ENCODE data around the gene HERPUD1. TPM values are rescaled to one million over a fixed set of nuclear protein-coding genes. Genes with fewer than 3 reads are reported as not detected.
"Not testable (repeated sequence)": the region's sequence is repeated elsewhere in the genome, so short reads cannot be mapped to it uniquely, and the experiment has no call there.

HERPUD1 gene
- 100 to 1,000 TPM in 1 of 2 experiments, 10 to 100 TPM in 1; 81.3 to 113 TPM for total RNA-seq

DNA sequence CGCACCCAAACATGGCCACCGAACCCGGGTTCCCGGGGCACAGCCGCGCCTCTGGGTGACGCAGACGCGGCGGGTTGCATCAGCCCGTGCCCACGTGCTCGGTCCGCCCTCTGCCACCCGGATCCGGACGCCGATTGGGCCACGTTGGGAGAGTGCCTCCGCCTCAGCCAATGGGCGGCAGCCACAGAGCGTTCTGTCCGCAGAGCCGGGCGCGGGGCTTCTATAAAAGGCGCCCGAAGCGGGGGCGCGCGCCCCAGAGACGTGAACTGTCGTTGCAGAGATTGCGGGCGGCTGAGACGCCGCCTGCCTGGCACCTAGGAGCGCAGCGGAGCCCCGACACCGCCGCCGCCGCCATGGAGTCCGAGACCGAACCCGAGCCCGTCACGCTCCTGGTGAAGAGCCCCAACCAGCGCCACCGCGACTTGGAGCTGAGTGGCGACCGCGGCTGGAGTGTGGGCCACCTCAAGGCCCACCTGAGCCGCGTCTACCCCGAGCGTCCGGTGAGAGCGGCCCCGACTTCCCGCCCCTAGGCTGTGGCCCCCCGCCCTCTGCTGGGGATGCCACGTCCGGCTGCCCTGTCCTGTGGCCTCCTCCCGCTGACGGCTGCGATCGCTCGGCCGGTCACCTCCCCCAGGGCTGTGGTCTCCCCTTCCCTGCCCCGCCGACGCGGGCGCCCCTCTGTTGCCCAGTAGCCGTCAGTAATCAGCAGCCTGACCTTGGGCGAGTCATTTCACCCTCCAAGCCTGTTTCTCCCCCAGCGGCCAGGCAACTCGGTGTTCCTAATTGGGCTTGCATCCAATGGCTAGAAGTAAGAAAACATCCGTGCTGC, at the start of gene HERPUD1:
Gene HERPUD1, plus strand, starts transcription at position 251 of the 829 bp plus-strand sequence. Its CDS starts 103 bp downstream, at position 354.
- Mint-ChIP-seq H3K27me3 (no peaks in the 10 kb centered on the region), H3K4me3 (peak within 1 kb of the TSS; percentile 99), H3K27ac (peak within 1 kb of the TSS; percentile 99), H3K4me1 (peaks cover 38% of the 10 kb centered on the region), H3K36me3 (ENCODE audit: low read depth) (peaks cover 43% of the 10 kb centered on the region), H3K9me3 (no peaks in the 10 kb centered on the region)
- POLR2A ChIA-PET = interaction anchor here (0.6 to 1.4 kb wide), 8 partner anchors 12 to 64 kb away, joined by 3 to 8 read pairs (median 3); no protein-coding TSS in a partner anchor
- DNase-seq = peak; percentile 99
- CTCF ChIA-PET = interaction anchor here (1.3 to 1.9 kb wide), 5 partner anchors 10 to 213 kb away, joined by 3 to 6 read pairs (median 4); no protein-coding TSS in a partner anchor

GRCh38 chr16:56883586-56883985, 48.4 kb upstream of the HERPUD1 start:
- no peaks in the 10 kb centered on the region for H3K27me3 Mint-ChIP-seq
- no peaks in the 10 kb centered on the region for H3K36me3 Mint-ChIP-seq (ENCODE audit: low read depth)
- no peak for DNase-seq
- H3K4me1 Mint-ChIP-seq = no peaks in the 10 kb centered on the region
- ChIA-PET CTCF (interaction anchor here (0.6 to 2.8 kb wide), 2 partner anchors 10 to 83 kb away, joined by 3 to 10 read pairs; no protein-coding TSS in a partner anchor), POLR2A (no interaction called here)
- no peak overlapping the region for H3K4me3 Mint-ChIP-seq
- H3K9me3 Mint-ChIP-seq = no peaks in the 10 kb centered on the region
- H3K27ac Mint-ChIP-seq = no peak overlapping the region

DNA sequence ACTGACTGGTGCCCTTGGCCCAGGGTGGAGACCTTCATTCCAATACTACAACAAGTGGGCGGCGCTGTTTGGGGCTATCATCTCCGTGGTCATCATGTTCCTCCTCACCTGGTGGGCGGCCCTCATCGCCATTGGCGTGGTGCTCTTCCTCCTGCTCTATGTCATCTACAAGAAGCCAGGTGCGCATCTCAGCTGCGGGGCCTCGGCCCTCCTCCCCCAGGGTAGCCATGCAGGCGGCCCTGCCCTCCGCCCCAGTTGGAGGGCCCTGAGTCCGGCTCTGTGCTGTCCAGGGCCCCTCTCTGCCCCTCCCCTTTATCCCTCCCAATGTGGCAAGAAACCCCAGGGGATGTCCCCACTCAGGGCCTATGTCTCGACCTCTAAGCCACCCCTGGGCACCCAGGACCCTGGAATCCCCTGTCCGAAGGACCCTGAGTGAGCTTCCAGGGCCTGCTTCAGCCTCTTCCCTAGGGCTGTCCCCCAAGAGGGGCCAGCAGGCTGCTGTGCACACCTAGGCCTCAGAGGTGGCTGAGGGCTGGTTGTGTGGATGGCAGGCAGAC, 47.8 kb upstream of the HERPUD1 start:
- no peaks in the 10 kb centered on the region for H3K4me1 Mint-ChIP-seq
- DNase-seq = no peak
- ChIA-PET CTCF (interaction anchor here (0.6 to 2.8 kb wide), 4 partner anchors 9 to 379 kb away, joined by 3 to 10 read pairs (median 3); no protein-coding TSS in a partner anchor), POLR2A (no interaction called here)
- no peaks in the 10 kb centered on the region for H3K36me3 Mint-ChIP-seq (ENCODE audit: low read depth)
- H3K4me3 Mint-ChIP-seq = no peak overlapping the region
- no peaks in the 10 kb centered on the region for H3K27me3 Mint-ChIP-seq
- no peak overlapping the region for H3K27ac Mint-ChIP-seq
- no peaks in the 10 kb centered on the region for H3K9me3 Mint-ChIP-seq

- POLR2A ChIA-PET; DNase-seq; H3K4me3 Mint-ChIP-seq; H3K27ac Mint-ChIP-seq; H3K4me1 Mint-ChIP-seq; H3K27me3 Mint-ChIP-seq; H3K9me3 Mint-ChIP-seq; H3K36me3 Mint-ChIP-seq (ENCODE audit: low read depth): not testable (repeated sequence)
- CTCF ChIA-PET = interaction anchor here (1.1 to 1.3 kb wide), 2 partner anchors 17 to 380 kb away, joined by 3 read pairs; no protein-coding TSS in a partner anchor
Measured at GRCh38 chr16:56884929-56885328, 47.0 kb upstream of the HERPUD1 start.

DNA sequence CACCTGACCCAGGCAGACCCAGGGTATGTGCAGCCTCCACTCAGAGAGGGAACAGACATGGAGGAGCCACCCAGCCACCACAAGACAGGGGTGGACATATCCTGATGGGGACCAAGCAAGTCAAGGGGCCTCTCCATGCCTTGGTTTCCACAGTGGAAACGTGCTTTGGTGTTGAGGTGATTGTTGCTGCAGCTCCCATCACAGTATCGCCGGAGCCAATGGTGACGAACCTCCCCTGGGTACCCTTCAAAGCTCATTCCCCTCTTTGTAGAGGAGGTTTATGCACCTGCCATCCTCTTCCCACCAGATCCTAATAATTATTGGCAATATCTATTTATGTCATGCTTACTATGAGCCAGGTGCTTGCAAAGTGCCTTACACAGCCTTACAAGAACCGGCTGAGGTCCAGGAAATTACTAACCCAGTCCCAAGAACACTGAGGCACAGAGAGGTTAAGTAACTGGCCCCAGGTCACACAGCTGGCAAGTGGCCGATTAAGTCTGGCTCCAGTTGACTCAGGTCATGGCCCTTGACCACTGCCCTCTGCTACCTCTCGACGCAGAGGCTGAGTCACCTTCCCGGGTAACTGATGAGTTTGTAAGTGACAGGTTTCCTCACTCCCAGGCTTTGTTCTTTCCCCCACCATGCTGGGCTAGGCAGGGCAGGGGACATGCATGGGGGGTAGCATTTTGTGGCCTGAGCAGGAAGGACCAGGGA, 46.3 kb upstream of the HERPUD1 start:
- no peak for DNase-seq
- Mint-ChIP-seq H3K27ac (no peak overlapping the region), H3K27me3 (no peaks in the 10 kb centered on the region), H3K9me3 (no peaks in the 10 kb centered on the region), H3K36me3 (ENCODE audit: low read depth) (no peaks in the 10 kb centered on the region), H3K4me1 (no peaks in the 10 kb centered on the region), H3K4me3 (no peak overlapping the region)
- ChIA-PET CTCF (interaction anchor here (1.3 kb wide), 1 partner anchor 18 kb away, joined by 3 read pairs; no protein-coding TSS in a partner anchor), POLR2A (no interaction called here)

GRCh38 chr16:56886296-56886695, 45.6 kb upstream of the HERPUD1 start:
- Mint-ChIP-seq H3K9me3 (no peaks in the 10 kb centered on the region), H3K27ac (no peak overlapping the region), H3K4me1 (no peaks in the 10 kb centered on the region), H3K4me3 (no peak overlapping the region), H3K36me3 (ENCODE audit: low read depth) (no peaks in the 10 kb centered on the region), H3K27me3 (no peaks in the 10 kb centered on the region)
- no peak for DNase-seq
- POLR2A ChIA-PET = no interaction called here
- CTCF ChIA-PET = no interaction called here

DNA sequence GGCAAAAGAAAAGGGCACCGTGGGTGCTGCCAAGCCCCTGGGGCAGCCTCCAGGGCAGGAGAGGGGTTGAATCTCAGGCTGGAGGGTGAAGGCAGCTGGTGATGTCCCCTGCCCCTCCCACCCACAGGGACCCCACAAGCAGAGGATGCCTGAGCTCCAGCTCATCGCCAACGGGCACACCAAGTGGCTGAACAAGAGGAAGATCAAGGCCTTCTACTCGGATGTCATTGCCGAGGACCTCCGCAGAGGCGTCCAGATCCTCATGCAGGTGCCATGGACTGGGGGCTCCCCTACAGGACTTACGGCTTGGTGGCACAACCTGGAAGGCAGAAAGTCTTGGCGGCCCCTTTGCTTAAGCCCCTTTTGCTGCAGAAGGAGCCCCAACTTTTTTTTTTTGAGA, 45.1 kb upstream of the HERPUD1 start:
- no peaks in the 10 kb centered on the region for H3K36me3 Mint-ChIP-seq (ENCODE audit: low read depth)
- H3K27me3 Mint-ChIP-seq = no peaks in the 10 kb centered on the region
- ChIA-PET CTCF (interaction anchor here (0.7 kb wide), 1 partner anchor 25 kb away, joined by 3 read pairs; no protein-coding TSS in a partner anchor), POLR2A (no interaction called here)
- no peaks in the 10 kb centered on the region for H3K9me3 Mint-ChIP-seq
- no peak for DNase-seq
- H3K27ac Mint-ChIP-seq = no peak overlapping the region
- H3K4me1 Mint-ChIP-seq = no peaks in the 10 kb centered on the region
- H3K4me3 Mint-ChIP-seq = no peak overlapping the region

DNA sequence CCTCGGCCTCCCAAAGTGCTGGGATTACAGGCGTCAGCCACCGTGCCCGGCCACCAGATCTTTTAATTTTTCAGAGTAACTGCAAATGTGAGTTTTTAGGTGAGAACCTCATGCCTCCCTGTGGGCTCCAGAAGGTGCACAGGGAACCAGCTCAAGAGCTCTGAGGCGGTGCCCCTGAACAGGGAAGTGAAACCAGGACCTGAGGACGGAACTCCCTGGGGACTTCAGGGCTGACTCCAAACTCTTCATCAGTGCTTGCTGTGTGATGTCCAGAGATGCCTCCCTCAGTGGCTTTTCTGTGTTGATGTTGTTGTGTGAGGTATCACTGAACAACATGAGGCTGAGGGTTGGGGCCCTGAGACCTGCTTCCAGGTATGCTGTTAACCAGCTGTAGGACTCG, 43.1 kb upstream of the HERPUD1 start:
- Mint-ChIP-seq H3K4me3 (no peak overlapping the region), H3K27ac (no peak overlapping the region), H3K27me3 (no peaks in the 10 kb centered on the region), H3K9me3 (no peaks in the 10 kb centered on the region), H3K36me3 (ENCODE audit: low read depth) (no peaks in the 10 kb centered on the region), H3K4me1 (no peaks in the 10 kb centered on the region)
- ChIA-PET POLR2A (no interaction called here), CTCF (interaction anchor here (0.6 to 1.5 kb wide), 3 partner anchors 8 to 35 kb away, joined by 3 read pairs; no protein-coding TSS in a partner anchor)
- no peak for DNase-seq

DNA sequence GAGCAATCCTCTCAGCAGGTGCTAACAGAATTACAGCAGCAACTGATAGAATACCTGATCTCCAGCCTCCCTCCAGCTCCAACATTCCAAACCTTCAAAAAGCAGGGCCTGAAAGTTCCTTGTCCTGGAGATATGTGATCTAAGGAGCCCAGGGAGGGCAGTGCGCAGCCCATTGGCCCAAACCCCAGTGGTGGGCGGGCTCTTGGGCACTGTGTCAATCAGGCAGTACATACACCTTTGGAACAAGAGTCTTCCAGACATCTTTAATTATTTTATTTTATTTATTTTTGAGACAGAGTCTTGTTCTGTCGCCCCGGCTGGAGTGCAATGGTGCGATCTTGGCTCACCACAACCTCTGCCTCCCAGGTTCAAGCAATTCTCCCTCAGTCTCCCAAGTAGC, 42.7 kb upstream of the HERPUD1 start:
- Mint-ChIP-seq H3K4me1 (no peaks in the 10 kb centered on the region), H3K4me3 (no peak overlapping the region), H3K36me3 (ENCODE audit: low read depth) (no peaks in the 10 kb centered on the region), H3K27ac (no peak overlapping the region), H3K9me3 (no peaks in the 10 kb centered on the region), H3K27me3 (no peaks in the 10 kb centered on the region)
- no peak for DNase-seq
- ChIA-PET POLR2A (no interaction called here), CTCF (interaction anchor here (0.7 to 1.5 kb wide), 4 partner anchors 8 to 42 kb away, joined by 3 read pairs; no protein-coding TSS in a partner anchor)

- H3K27ac Mint-ChIP-seq = no peak overlapping the region
- ChIA-PET POLR2A (interaction anchor here (0.6 kb wide), 1 partner anchor 40 kb away, joined by 3 read pairs; the partner anchor contains the start of gene HERPUD1), CTCF (interaction anchor here (0.9 to 1.1 kb wide), 2 partner anchors 21 to 25 kb away, joined by 3 read pairs; no protein-coding TSS in a partner anchor)
- no peak for DNase-seq
- H3K9me3 Mint-ChIP-seq = no peaks in the 10 kb centered on the region
- H3K27me3 Mint-ChIP-seq = no peaks in the 10 kb centered on the region
- H3K4me1 Mint-ChIP-seq = no peaks in the 10 kb centered on the region
- no peaks in the 10 kb centered on the region for H3K36me3 Mint-ChIP-seq (ENCODE audit: low read depth)
- no peak overlapping the region for H3K4me3 Mint-ChIP-seq
Measured at GRCh38 chr16:56891685-56892084, 40.3 kb upstream of the HERPUD1 start.

- Mint-ChIP-seq H3K4me1 (no peaks in the 10 kb centered on the region), H3K4me3 (no peak overlapping the region), H3K36me3 (ENCODE audit: low read depth) (no peaks in the 10 kb centered on the region), H3K9me3 (no peaks in the 10 kb centered on the region), H3K27me3 (no peaks in the 10 kb centered on the region), H3K27ac (no peak overlapping the region)
- CTCF ChIA-PET = interaction anchor here (1.1 to 1.6 kb wide), 3 partner anchors 10 to 59 kb away, joined by 3 to 10 read pairs (median 3); no protein-coding TSS in a partner anchor
- DNase-seq = no peak
- POLR2A ChIA-PET = interaction anchor here (0.7 kb wide), 1 partner anchor 220 kb away, joined by 4 read pairs; no protein-coding TSS in a partner anchor
Measured at GRCh38 chr16:56892705-56893104, 39.2 kb upstream of the HERPUD1 start.

DNA sequence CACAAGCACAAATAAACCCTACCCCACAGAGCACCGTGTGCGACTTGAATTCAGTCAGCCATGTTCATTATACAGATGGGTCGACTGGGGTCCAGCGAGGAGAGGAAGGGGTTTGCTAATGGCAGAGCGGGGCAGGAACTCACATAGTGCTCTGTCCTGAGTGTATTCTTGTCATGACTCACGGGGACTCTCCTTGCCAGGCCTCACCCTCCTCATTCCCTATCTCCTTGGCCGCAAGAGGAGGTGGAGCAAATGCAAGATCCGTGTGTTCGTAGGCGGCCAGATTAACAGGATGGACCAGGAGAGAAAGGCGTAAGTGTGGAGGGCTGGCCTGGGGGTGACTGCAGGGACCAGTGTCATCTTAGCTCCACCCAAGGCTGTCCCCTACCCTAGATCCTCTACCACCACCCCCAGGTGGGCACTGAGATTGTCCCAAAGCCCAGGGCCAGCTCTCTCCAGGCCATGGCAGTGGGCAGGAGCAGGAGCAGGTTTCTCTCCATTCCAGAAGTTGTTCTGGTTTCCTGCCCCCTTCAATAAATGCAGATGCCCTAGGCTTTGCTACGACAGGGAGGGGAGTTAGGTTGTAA, 37.5 kb upstream of the HERPUD1 start:
- Mint-ChIP-seq H3K4me3 (no peak overlapping the region), H3K27me3 (no peaks in the 10 kb centered on the region), H3K4me1 (peaks cover 11% of the 10 kb centered on the region), H3K9me3 (no peaks in the 10 kb centered on the region), H3K36me3 (ENCODE audit: low read depth) (no peaks in the 10 kb centered on the region), H3K27ac (no peak overlapping the region)
- POLR2A ChIA-PET = no interaction called here
- DNase-seq = no peak
- CTCF ChIA-PET = interaction anchor here (1.3 to 1.6 kb wide), 2 partner anchors 12 to 28 kb away, joined by 3 to 10 read pairs; no protein-coding TSS in a partner anchor
